Ovary (tissue), 9 donors: ENCODE results near the gene NUBP2. TPM values are rescaled to one million over a fixed set of nuclear protein-coding genes. Genes with fewer than 3 reads are reported as not detected.

Experiments used
- DNase-seq, 5 donors: peaks; one replicate each; pipeline ENCODE4 v3.0.0-alpha.2; 2019 to 2020
- H3K27ac ChIP-seq, 2 donors: fragments of 200-600 bp; one replicate each; pipeline versions ENCODE4 v1.5.1 to v1.8.0; 2019 to 2022
- H3K27me3 ChIP-seq: fragments of 200-600 bp; one replicate; pipeline ENCODE4 v1.8.0; 2022
- H3K36me3 ChIP-seq: fragments of 200-600 bp; sonication (generic); one replicate; pipeline ENCODE4 v1.5.1; 2019
- H3K4me1 ChIP-seq: one replicate; pipeline ENCODE4 v1.8.1; 2013; ENCODE audit warnings: mild to moderate bottlenecking, moderate library complexity; ENCODE audit not compliant: insufficient read depth
- H3K4me3 ChIP-seq: fragments of 200-600 bp; sonication (generic); one replicate; pipeline ENCODE4 v1.5.1; 2017
- H3K9me3 ChIP-seq, 2 donors: fragments of 200-600 bp in 1 of 2; sonication (generic) in 1 of 2; one replicate each; pipeline versions ENCODE4 v1.5.1 to v1.8.1; 2013 to 2019; ENCODE audit warnings: mild to moderate bottlenecking in 1 of 2, moderate library complexity in 1 of 2
- CTCF ChIP-seq, 3 donors: fragments of 450-650 bp in 2 of 3; fragments of 200-600 bp in 1 of 3; IDR thresholded peaks; one replicate each; pipeline versions ENCODE4 v1.5.1 to v1.8.0; 2016 to 2022; ENCODE audit warnings: antibody characterized with exemption in 3 of 3, mild to moderate bottlenecking in 1 of 3
- EP300 ChIP-seq: sonication (generic); formaldehyde crosslinking; IDR thresholded peaks from one replicate; pipeline ENCODE4 v1.6.1; 2017; ENCODE audit warnings: antibody characterized with exemption
- POLR2A ChIP-seq: fragments of 450-650 bp; IDR thresholded peaks from one replicate; pipeline ENCODE4 v1.6.1; 2017; ENCODE audit warnings: antibody characterized with exemption, mild to moderate bottlenecking, moderate library complexity
- WGBS, 3 donors: extraction: QIAGEN DNeasy Blood & Tissue Kit in 1 of 3; methylation state at CpG; one replicate each; pipeline versions ENCODE4 v1.1.5 to v1.1.7; 2013 to 2017; 5-methylcytosine and 5-hydroxymethylcytosine counted together
- intact Hi-C, 4 donors: fragments of 100-400 bp; cut with DNase I; formaldehyde crosslinking; loops; one replicate each; pipeline versions ENCODE4 v1.11.0 to v1.15.1; 2022 to 2023
- polyA plus RNA-seq, 2 donors: library from polyadenylated mRNA; stranded (reverse); fragments of 200-250 nt in 1 of 2; fragments of 350-450 nt in 1 of 2; fragmentation: Illumina TruSeq in 1 of 2; extraction: RNeasy Lipid Tissue Mini Kit (QIAGEN cat#74804) in 1 of 2; gene quantifications; one replicate each; pipeline ENCODE4 v1.2.3, GENCODE V29; 2013 to 2014
- total RNA-seq, 7 donors: library from RNA; depleted of rRNA in 2 of 7; stranded (reverse); fragments of >200 nt in 2 of 7; fragmentation: NEBNext Ultra II Directional in 3 of 7; extraction: Animal tissue kit (Norgen Biotek cat#: 25700) in 3 of 7; gene quantifications; one replicate each; pipeline versions ENCODE4 v1.1.0 to v1.2.4, GENCODE V29; 2016 to 2023
- donor health status: DM: no; HTN: no; CAD: no; lungs with moderate emphysema.
- donor health status: DM: no; HTN: no; CAD: no.
- donor health status: Bipolar disorder and iron deficiency.
- donor health status: DM: yes; HTN: yes; CAD: no.
- donor health status: DM: no; HTN: no; CAD: no.
- donor health status: DM: yes; HTN: yes; CAD: no.

Gene NUBP2
- total and polyA plus RNA-seq, 9 donors = 0.50 to 76.5 (median 52.3) TPM

- intact Hi-C loops = no loop called here
- Histone ChIP-seq H3K4me1 (no peaks in the 10 kb centered on the region), H3K27ac (no peak overlapping the region), H3K9me3 (no peaks in the 10 kb centered on the region), H3K27me3 (no peaks in the 10 kb centered on the region), H3K4me3 (no peak overlapping the region), H3K36me3 (no peaks in the 10 kb centered on the region)
- TF ChIP-seq POLR2A = no peak
- TF ChIP-seq CTCF (IDR thresholded peaks at IDR 0.05) = no peak
- TF ChIP-seq EP300 = no peak
- WGBS, 3 donors = 87 to 92% (median 91%) methylated on average over 12 of the region's 12 CpGs
- no peak for DNase-seq
These were observed 28.6 kb upstream of the NUBP2 start for GRCh38 chr16:1754204-1754603.

- Histone ChIP-seq H3K4me1 (no peaks in the 10 kb centered on the region), H3K4me3 (no peak overlapping the region), H3K27ac (no peak overlapping the region), H3K9me3 (no peaks in the 10 kb centered on the region), H3K27me3 (no peaks in the 10 kb centered on the region), H3K36me3 (no peaks in the 10 kb centered on the region)
- 91 to 92% (median 92%) methylated on average over 37 of the region's 37 CpGs for WGBS, 3 donors
- TF ChIP-seq EP300 = no peak
- no peak for TF ChIP-seq CTCF (IDR thresholded peaks at IDR 0.05)
- no peak for TF ChIP-seq POLR2A
- intact Hi-C loops = no loop called here
- DNase-seq = no peak
These were observed 24.9 kb upstream of the NUBP2 start for GRCh38 chr16:1757714-1758461.

- H3K27ac ChIP-seq = no peak overlapping the region
- H3K36me3 ChIP-seq = no peaks in the 10 kb centered on the region
- H3K9me3 ChIP-seq = no peaks in the 10 kb centered on the region
- intact Hi-C loops = no loop called here
- whole genome bisulfite sequencing, 3 donors = 88 to 92% (median 92%) methylated on average over 17 to 18 of the region's 18 CpGs
- no peaks in the 10 kb centered on the region for H3K27me3 ChIP-seq
- H3K4me1 ChIP-seq = no peaks in the 10 kb centered on the region
- no peak overlapping the region for H3K4me3 ChIP-seq
- no peak for DNase-seq
- TF ChIP-seq CTCF (IDR thresholded peaks at IDR 0.05) = no peak
- TF ChIP-seq POLR2A = no peak
- no peak for TF ChIP-seq EP300
These were observed 23.8 kb upstream of the NUBP2 start for GRCh38 chr16:1758923-1759322.

- H3K36me3 ChIP-seq = no peaks in the 10 kb centered on the region
- H3K4me1 ChIP-seq = no peaks in the 10 kb centered on the region
- no peak overlapping the region for H3K4me3 ChIP-seq
- WGBS, 3 donors = 94 to 95% (median 94%) methylated on average over 21 of the region's 21 CpGs
- H3K27ac ChIP-seq = no peak overlapping the region
- H3K9me3 ChIP-seq = no peaks in the 10 kb centered on the region
- no peak for DNase-seq
- intact Hi-C loops = no loop called here
- TF ChIP-seq POLR2A (no peak), EP300 (no peak), CTCF (IDR thresholded peaks at IDR 0.05) (no peak)
- no peaks in the 10 kb centered on the region for H3K27me3 ChIP-seq
These were observed 23.2 kb upstream of the NUBP2 start for GRCh38 chr16:1759511-1759910.
